GM12864 (cell line): ENCODE measurements around the gene ITPKB.
A peak's percentile ranks its signal among the peaks of the same experiment; 100 is the strongest.

ENCODE experiments used
- DNase-seq: peaks from one replicate; pipeline ENCODE4 v3.0.0-alpha.2; 2011; ENCODE audit warnings: low read depth
- H3K4me3 ChIP-seq: 2 replicates; pipeline ENCODE4 v1.5.1; 2011; ENCODE audit warnings: mild to moderate bottlenecking, low read depth, low read length, control low read depth
- TF ChIP-seq, protein P1 (sequence below): IDR thresholded peaks from 2 replicates; pipeline ENCODE4 v1.5.1; 2011; ENCODE audit warnings: low read depth, mild to moderate bottlenecking, moderate library complexity, low read length, control low read depth, inconsistent platforms; ENCODE audit errors: missing control alignments

ITPKB gene

DNA sequence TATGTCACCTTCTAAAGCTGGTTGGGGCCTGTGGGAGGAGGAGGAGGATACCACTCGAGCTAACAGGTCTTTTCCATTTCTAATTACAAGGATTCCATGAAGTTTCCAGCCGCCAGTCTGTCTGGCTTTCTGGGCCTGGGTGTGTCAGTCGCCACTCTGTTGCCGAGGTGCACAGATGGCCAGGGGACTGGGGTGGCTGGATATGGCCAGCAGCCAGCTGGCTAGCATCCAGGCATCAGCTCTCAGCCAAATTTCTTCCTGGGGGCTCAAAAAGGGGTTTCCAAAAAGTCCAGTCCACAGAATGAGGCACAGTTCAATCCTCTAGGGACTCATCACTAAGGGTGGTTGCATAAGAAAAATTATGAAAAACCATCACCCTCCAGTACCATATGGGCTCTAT lies 32.4 kb downstream of the ITPKB start:
- H3K4me3 ChIP-seq, result no peak overlapping the region
- TF ChIP-seq, protein P1, sequence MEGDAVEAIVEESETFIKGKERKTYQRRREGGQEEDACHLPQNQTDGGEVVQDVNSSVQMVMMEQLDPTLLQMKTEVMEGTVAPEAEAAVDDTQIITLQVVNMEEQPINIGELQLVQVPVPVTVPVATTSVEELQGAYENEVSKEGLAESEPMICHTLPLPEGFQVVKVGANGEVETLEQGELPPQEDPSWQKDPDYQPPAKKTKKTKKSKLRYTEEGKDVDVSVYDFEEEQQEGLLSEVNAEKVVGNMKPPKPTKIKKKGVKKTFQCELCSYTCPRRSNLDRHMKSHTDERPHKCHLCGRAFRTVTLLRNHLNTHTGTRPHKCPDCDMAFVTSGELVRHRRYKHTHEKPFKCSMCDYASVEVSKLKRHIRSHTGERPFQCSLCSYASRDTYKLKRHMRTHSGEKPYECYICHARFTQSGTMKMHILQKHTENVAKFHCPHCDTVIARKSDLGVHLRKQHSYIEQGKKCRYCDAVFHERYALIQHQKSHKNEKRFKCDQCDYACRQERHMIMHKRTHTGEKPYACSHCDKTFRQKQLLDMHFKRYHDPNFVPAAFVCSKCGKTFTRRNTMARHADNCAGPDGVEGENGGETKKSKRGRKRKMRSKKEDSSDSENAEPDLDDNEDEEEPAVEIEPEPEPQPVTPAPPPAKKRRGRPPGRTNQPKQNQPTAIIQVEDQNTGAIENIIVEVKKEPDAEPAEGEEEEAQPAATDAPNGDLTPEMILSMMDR, result no peak
- DNase-seq, result no peak

DNA sequence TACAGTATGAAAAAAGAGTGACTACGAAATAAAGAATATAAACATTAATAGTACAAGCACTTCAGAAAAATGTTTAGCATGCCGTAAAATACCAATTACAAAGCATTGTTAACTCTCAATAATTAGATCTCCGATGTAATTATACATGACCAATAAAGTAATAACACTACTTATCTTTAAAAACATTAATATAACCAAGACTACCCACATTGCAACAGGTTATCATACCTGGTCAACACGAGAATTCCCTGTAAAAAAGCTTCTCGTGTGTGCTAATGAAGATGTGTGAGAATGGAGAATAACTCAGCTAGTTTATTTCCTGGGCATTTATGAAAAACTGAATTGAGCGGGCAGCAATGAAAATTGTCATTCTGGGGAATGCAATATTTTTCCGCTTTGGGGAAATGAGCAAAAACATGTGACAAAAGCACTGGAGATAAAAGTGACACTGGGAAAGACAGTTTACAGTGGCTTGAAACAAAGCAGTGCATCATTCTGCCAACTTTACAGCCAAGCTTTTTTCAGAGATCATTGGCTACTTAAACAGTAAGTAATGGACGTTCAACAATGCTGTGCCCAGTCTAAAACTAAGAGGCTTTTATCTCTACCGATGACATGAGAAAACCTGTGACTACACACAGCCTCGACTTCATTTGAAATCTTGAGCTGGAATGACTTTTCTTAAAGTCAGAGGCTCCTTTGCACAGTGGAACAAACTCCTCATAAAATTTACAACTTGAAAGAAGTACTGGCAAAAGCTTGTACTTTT lies 34.7 kb downstream of the ITPKB start:
- TF ChIP-seq, protein P1, result no peak
- no peak overlapping the region; the same call in 1 of the 2 replicates for H3K4me3 ChIP-seq
- DNase-seq, result no peak

DNA sequence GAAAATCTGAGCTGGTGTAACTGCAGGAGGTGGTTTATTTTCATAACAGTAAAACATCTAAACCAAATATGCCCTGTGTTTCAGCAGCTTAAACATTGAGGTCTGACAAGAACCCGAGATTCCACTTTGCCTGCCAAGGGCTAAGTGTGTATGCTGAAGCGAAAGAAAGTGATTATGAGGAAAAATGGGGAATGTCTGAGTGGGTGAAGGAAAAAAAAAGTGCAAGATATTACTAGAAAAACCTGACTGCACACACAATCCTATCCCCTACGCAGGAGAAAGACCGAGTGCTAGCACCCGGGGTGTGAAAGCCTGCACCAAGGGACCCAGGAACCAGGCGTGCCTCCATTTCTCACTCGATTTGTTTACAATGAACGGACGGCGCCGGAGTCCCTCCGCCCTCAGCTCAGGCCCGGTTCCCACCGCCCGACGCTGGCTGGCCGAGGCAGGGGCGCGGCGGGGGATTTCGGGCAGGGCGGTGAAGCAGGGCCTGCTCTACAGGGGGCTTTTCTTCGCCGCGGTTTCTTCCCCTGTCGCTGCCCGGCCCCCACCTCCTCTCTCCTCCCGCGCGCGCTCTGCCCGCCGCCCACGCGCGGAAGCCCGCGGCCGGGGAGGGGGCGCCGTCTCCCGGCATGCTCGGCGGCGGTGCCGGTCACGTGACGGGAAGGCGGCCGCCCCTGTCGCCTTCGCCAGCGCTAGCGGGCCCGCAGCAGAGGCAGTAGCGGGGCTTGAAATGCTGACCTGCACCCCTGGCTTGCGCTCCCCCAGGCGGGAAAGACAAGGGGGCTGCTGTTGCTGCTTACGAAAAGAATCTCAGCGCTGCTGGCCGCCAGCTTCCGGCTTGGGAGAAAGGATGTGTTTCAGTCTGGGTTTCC lies 35.9 kb downstream of the ITPKB start:
- DNase-seq, result no peak
- TF ChIP-seq, protein P1, result no peak
- peak overlapping the region; percentile 72 for H3K4me3 ChIP-seq

DNA sequence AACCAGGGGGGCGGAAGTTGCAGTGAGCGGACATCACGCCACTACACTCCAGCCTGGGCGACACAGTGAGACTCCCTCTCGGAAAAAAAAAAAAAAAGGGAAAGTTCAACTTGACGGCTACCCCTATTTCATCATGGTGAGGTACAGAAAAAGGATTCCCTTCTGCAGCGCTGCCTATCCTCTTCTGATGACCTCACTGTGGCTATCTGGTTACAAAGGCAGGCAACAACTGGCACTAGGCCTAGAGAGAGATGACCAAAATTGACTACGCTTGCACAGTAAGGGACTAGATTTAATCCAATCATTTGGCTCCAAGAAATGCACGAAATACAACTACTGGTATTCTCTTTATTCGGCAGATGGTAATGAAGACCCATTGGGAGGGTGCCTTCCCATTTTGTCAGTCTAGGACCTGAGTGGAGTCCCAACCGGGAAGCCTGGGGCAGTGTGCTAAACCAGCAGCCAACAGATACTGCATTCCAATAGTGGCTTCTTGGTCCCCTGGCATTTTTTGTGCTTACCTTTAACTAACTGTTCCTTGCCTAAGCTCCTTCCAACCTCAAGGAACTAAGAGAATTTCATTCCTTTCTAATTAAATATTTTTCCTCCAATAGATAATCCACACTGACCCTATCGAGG lies 36.6 kb downstream of the ITPKB start:
- no peak for DNase-seq
- TF ChIP-seq, protein P1, result no peak
- peak overlapping the region; percentile 72; the same call in 1 of the 2 replicates for H3K4me3 ChIP-seq

DNA sequence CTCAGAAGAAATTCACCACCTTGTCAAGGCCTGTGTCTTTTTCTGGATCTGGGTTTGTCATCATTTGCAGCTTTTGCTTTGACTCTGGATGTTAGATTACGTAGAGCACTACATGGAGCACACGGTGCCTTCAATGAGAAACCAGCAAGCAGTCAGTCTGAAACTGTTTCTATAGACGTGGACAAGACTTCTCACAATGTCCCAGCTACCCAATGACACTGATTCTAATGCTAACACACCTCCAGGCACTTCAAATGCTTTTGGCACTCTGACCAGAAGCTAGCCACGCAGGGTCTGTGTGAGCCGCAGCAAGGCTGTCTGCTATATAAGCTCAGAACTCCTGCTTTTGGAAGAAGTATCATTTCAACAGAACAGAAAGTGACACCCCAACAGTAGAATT lies 38.2 kb downstream of the ITPKB start:
- no peak overlapping the region for H3K4me3 ChIP-seq
- TF ChIP-seq, protein P1, result no peak
- no peak for DNase-seq

DNA sequence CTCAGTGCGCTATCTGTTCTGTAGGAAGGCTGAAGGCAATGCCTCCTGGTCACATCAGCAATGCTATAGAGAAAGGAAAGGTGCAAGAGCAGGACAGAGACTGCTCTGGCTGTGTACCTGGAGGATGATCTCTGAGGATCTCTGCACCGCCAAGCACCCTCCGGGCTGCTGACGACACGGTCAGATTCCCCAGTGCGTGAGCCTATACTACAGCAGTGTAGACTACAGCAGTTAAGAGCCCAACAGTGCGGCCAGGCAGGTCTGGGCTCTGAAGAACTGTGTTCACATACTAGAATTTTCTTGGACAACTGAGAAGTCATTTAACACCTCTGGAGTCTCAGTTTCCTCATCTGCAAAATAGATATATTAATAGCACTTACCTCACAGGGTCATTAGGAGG lies 39.9 kb downstream of the ITPKB start:
- H3K4me3 ChIP-seq, result no peak overlapping the region
- TF ChIP-seq, protein P1, result no peak
- no peak for DNase-seq
